Measurements from ENCODE around the gene FLT1.

Gene FLT1

GRCh38 chr13:28468023-28468915 is 26.7 kb downstream of the FLT1 start:
- Histone ChIP-seq H3K36me3 (no peaks in the 10 kb centered on the region), H3K27me3 (no peaks in the 10 kb centered on the region), H3K4me1 (peaks cover 14% of the 10 kb centered on the region), H3K9me3 (no peaks in the 10 kb centered on the region), H3K4me3 (ENCODE audit: low read depth, low read length) (no peak overlapping the region)
- no peak for TF ChIP-seq CTCF (IDR thresholded peaks at IDR 0.05; ENCODE audit: low read depth, low read length)
- DNase-seq, result no peak

GRCh38 chr13:28467034-28467433 is 27.9 kb downstream of the FLT1 start:
- no peaks in the 10 kb centered on the region for H3K27me3 ChIP-seq
- no peaks in the 10 kb centered on the region for H3K36me3 ChIP-seq
- no peaks in the 10 kb centered on the region for H3K9me3 ChIP-seq
- no peak overlapping the region for H3K4me3 ChIP-seq (ENCODE audit: low read depth, low read length)
- no peak for TF ChIP-seq CTCF (IDR thresholded peaks at IDR 0.05; ENCODE audit: low read depth, low read length)
- H3K4me1 ChIP-seq, result peaks cover 19% of the 10 kb centered on the region
- no peak for DNase-seq

- H3K36me3 ChIP-seq, result no peaks in the 10 kb centered on the region
- TF ChIP-seq CTCF (IDR thresholded peaks at IDR 0.05; ENCODE audit: low read depth, low read length), result no peak
These were observed 28.8 kb downstream of the FLT1 start for GRCh38 chr13:28466151-28466550.

GRCh38 chr13:28464861-28465460 is 30.0 kb downstream of the FLT1 start:
- H3K4me3 ChIP-seq (ENCODE audit: low read depth, low read length), result no peak overlapping the region
- DNase-seq, result no peak
- H3K27me3 ChIP-seq, result no peaks in the 10 kb centered on the region
- no peaks in the 10 kb centered on the region for H3K36me3 ChIP-seq
- H3K9me3 ChIP-seq, result no peaks in the 10 kb centered on the region
- peaks cover 19% of the 10 kb centered on the region for H3K4me1 ChIP-seq
- TF ChIP-seq CTCF (IDR thresholded peaks at IDR 0.05; ENCODE audit: low read depth, low read length), result no peak

More at GRCh38 chr13:28466151-28466550, 28.8 kb downstream of the FLT1 start:
- no peaks in the 10 kb centered on the region for H3K27me3 ChIP-seq
- no peak for DNase-seq
- H3K4me1 ChIP-seq, result peaks cover 19% of the 10 kb centered on the region
- H3K4me3 ChIP-seq (ENCODE audit: low read depth, low read length), result no peak overlapping the region
- no peaks in the 10 kb centered on the region for H3K9me3 ChIP-seq

- Histone ChIP-seq H3K27me3 (no peaks in the 10 kb centered on the region), H3K4me1 (peaks cover 19% of the 10 kb centered on the region), H3K36me3 (no peaks in the 10 kb centered on the region), H3K4me3 (ENCODE audit: low read depth, low read length) (no peak overlapping the region), H3K9me3 (no peaks in the 10 kb centered on the region)
- no peak for TF ChIP-seq CTCF (IDR thresholded peaks at IDR 0.05; ENCODE audit: low read depth, low read length)
- no peak for DNase-seq
These were observed 31.4 kb downstream of the FLT1 start for GRCh38 chr13:28463481-28463880.

GRCh38 chr13:28459911-28460310 is 35.0 kb downstream of the FLT1 start:
- Histone ChIP-seq H3K9me3 (no peaks in the 10 kb centered on the region), H3K27me3 (no peaks in the 10 kb centered on the region), H3K36me3 (no peaks in the 10 kb centered on the region), H3K4me1 (peaks cover 13% of the 10 kb centered on the region), H3K4me3 (ENCODE audit: low read depth, low read length) (no peak overlapping the region)
- no peak for TF ChIP-seq CTCF (IDR thresholded peaks at IDR 0.05; ENCODE audit: low read depth, low read length)
- no peak for DNase-seq
